T-helper 2 cell (primary cell): ENCODE measurements around the gene PLEKHA8.

Experiments used
- DNase-seq, 5 experiments: peaks; one replicate each; pipeline versions ENCODE4 v3.0.0 to v3.0.0-alpha.2; 2012 to 2022

PLEKHA8 gene

GRCh38 chr7:30171766-30172447 lies 143.7 kb downstream of the PLEKHA8 start:
- DNase-seq: no peak

- no peak for DNase-seq
These were observed 144.2 kb downstream of the PLEKHA8 start for GRCh38 chr7:30172451-30172850.

- DNase-seq: peak in 1 of 5 experiments; percentile 7
These were observed 145.1 kb downstream of the PLEKHA8 start for GRCh38 chr7:30173058-30173897.

DNA sequence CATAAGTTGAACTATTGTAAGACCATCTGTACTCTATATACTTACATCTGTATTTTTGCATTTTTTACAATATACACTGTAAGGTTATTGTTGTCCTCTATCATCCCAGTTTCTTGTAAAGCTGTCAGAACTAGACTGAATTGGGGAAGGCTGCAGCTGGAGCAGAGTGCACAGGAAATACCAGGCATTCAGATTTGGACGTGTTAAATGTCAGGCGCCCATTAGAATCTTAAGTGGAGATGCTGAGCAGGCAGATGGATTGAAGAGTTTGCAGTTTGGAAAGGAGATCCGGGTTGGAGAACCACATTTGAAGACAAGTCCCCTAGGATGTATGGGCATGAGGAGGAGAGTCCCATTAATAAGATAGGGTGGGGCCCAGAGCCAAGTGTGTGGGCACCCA lies 147.0 kb downstream of the PLEKHA8 start:
- DNase-seq: no peak

GRCh38 chr7:30175636-30176147 lies 147.5 kb downstream of the PLEKHA8 start:
- no peak for DNase-seq

GRCh38 chr7:30176463-30177109 lies 148.4 kb downstream of the PLEKHA8 start:
- no peak for DNase-seq

DNA sequence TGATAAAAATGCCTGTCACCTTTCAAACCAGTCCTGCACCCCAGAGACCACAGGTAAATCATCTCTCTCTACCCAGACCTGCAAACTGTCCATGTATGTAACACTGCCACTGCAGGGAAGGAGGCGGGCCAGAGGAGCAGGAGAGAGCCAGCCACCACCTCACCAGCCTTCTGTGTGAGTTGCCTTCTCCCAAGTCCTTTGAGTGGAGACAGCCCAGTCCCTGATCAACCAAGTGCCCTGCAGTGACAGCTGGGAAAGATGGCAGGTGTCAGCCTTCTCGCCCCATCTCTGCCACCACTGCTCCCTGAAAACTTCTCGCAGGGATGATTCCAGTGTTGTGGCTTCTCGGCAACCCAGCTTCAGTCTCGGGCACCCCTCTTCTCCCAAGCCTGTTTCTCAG lies 149.0 kb downstream of the PLEKHA8 start:
- no peak for DNase-seq

DNA sequence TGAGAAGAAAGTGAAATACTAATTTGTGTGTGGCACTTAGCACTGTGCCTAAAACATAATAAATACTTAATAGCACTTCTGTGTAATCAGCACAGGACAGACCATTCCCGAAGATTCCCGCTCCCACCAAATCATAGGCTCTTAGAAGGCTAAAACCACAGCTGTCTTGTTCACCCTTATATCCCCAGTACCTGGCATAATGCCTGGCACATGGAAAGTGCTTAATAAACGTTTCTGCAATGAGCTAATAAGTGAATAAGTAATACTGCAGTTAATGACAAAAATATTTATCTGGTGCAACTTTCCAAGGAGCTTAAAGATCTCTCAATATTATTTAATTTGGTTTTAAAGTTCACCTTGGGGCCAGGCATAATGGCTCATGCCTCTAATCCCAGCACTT lies 149.8 kb downstream of the PLEKHA8 start:
- no peak for DNase-seq

DNA sequence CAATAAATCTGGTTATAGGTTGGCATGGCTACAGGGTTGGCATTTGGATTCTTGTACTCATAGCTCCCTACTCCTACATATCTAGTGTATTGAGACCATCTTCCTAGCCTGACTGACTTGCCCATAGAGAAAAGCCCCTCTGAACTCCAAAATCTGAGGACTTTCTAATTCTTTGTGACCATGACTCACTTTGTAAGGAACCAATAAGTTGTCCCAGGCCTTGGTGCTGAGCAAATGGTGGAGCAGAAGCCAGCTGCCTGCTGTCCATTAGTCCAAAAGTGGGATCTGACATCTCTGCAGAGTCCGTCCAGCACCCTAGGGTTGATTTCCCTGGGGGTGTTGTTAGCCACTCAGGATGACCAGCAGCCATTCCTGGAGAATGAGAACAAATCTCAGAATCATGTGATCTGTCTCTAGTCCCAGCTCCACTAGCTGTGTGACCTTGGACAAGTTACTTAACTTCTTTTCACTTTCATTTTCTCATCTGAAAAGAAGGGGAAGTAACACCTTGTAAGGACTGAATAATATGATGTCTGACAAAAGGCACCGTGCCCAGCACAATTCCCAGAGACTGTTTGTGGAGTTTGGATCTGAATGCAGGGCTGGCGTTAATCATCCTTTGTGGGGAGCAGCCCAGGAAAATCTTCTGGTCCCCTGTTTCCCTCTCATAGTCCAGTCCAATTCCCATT lies 150.7 kb downstream of the PLEKHA8 start:
- DNase-seq: no peak
